GM12878 (cell line): ENCODE results near the gene DAZAP1. TPM values are rescaled to one million over a fixed set of nuclear protein-coding genes. Genes with fewer than 3 reads are reported as not detected.

Experiments
- ATAC-seq: fragments of 200-7000 bp; cut with Tn5 transposase; 3 replicates; pipeline ENCODE4 v1.9.1; 2020; ENCODE audit warnings: mild to moderate bottlenecking, moderate library complexity
- BruUV-seq: library from RNA; stranded (reverse); fragments of 400-500 nt; replicated peaks from 2 replicates; lab custom pipeline; 2021; lab: Mats Ljungman, UMichigan
- CTCF ChIA-PET: fragments of 300-600 bp; sonication (Branson Sonifier 250); formaldehyde crosslinking; extraction: SDS; loops from one replicate; lab custom pipeline; 2021; ENCODE audit warnings: inconsistent platforms; lab: Yijun Ruan, JAX
- POLR2A ChIA-PET: fragments of 350-600 bp; formaldehyde crosslinking; extraction: SDS; loops from one replicate; lab custom pipeline; 2021; ENCODE audit warnings: inconsistent platforms; lab: Charles Lee
- RAD21 ChIA-PET: fragments of 300-600 bp; sonication (Branson Sonifier 250); formaldehyde crosslinking; loops from one replicate; lab custom pipeline; 2023; ENCODE audit warnings: antibody characterized with exemption; ENCODE audit not compliant: unreplicated experiment; lab: Charles Lee
- SMC1A ChIA-PET: fragments of 300-600 bp; sonication (Branson Sonifier 250); formaldehyde crosslinking; loops from one replicate; lab custom pipeline; 2023; ENCODE audit not compliant: unreplicated experiment, uncharacterized antibody; lab: Charles Lee
- DNase-seq: peaks from one replicate; pipeline ENCODE4 v3.0.0-alpha.2; 2011; ENCODE audit warnings: low read depth, low spot score
- FAIRE-seq: peaks from 3 replicates; lab custom pipeline; 2011; peaks lifted over from hg19 to GRCh38; lab: Jason Lieb, UNC
- H2AFZ ChIP-seq: 2 replicates; pipeline ENCODE4 v1.6.0; 2011; ENCODE audit warnings: low read depth, low read length, control low read depth; ENCODE audit not compliant: control insufficient read depth
- H3K27ac ChIP-seq: 2 replicates; pipeline ENCODE4 v1.5.1; 2011; ENCODE audit warnings: control low read depth; ENCODE audit not compliant: control insufficient read depth, insufficient read depth
- H3K27me3 ChIP-seq, 2 experiments: replicated peaks in 1 of 2; 2 replicates each; pipeline versions ENCODE4 v1.6.0 to v1.6.1; 2011; ENCODE audit warnings: low read length in 1 of 2; ENCODE audit not compliant: control insufficient read depth in 2 of 2, insufficient read depth in 2 of 2
- H3K36me3 ChIP-seq, 2 experiments: 2 replicates each; pipeline ENCODE4 v1.5.1; 2011; ENCODE audit warnings: low read length in 1 of 2; ENCODE audit not compliant: control insufficient read depth in 2 of 2, insufficient read depth in 2 of 2
- H3K4me1 ChIP-seq: 2 replicates; pipeline ENCODE4 v1.6.1; 2011; ENCODE audit warnings: mild to moderate bottlenecking, low read length, moderate library complexity, mixed read lengths; ENCODE audit not compliant: control insufficient read depth, insufficient read depth
- H3K4me2 ChIP-seq: 2 replicates; pipeline ENCODE4 v1.6.0; 2011; ENCODE audit warnings: control low read depth; ENCODE audit not compliant: control insufficient read depth, insufficient read depth
- H3K4me3 ChIP-seq: fragments of 200-600 bp; sonication (generic); 2 replicates; pipeline ENCODE4 v1.5.1; 2016
- H3K79me2 ChIP-seq: 2 replicates; pipeline ENCODE4 v1.6.0; 2011; ENCODE audit warnings: low read length; ENCODE audit not compliant: control insufficient read depth, insufficient read depth
- H3K9ac ChIP-seq: 2 replicates; pipeline ENCODE4 v1.8.0; 2011; ENCODE audit warnings: low read length, control low read depth, mixed read lengths; ENCODE audit not compliant: control insufficient read depth, insufficient read depth
- H3K9me3 ChIP-seq: replicated peaks from 3 replicates; pipeline ENCODE4 v1.5.1; 2011; ENCODE audit warnings: mild to moderate bottlenecking, low read length; ENCODE audit not compliant: control insufficient read depth, insufficient read depth
- H4K20me1 ChIP-seq: 2 replicates; pipeline ENCODE4 v1.6.0; 2011; ENCODE audit not compliant: control insufficient read depth, insufficient read depth
- IKZF1 ChIP-seq: fragments of 450-650 bp; conservative IDR thresholded peaks from 2 replicates; pipeline ENCODE4 v1.6.1; 2017; ENCODE audit warnings: antibody characterized with exemption, mild to moderate bottlenecking
- PAX8 ChIP-seq: fragments of 450-650 bp; IDR thresholded peaks from 2 replicates; pipeline ENCODE4 v1.6.1; 2017; ENCODE audit warnings: mild to moderate bottlenecking, moderate library complexity
- POLR2A ChIP-seq: IDR thresholded peaks from 2 replicates; pipeline ENCODE4 v1.6.1; 2011; ENCODE audit warnings: low read depth, mild to moderate bottlenecking, low read length
- TCF7 ChIP-seq: IDR thresholded peaks from 2 replicates; pipeline ENCODE4 v1.6.1; 2014; ENCODE audit warnings: antibody characterized with exemption, borderline replicate concordance
- WGBS: methylation state at CpG from one replicate; pipeline ENCODE4 v1.1.6; 2016; ENCODE audit warnings: low lambda C conversion rate; ENCODE audit not compliant: insufficient replicate concordance, insufficient coverage; ENCODE audit errors: missing lambda C conversion rate; 5-methylcytosine and 5-hydroxymethylcytosine counted together
- in situ Hi-C: fragments of 300-500 bp; cut with MboI; formaldehyde crosslinking; loops from 9 replicates; pipeline ENCODE4 v1.14.3; 2018; ENCODE audit warnings: mixed read lengths
- intact Hi-C: fragments of 100-400 bp; cut with micrococcal nuclease; formaldehyde crosslinking; loops from one replicate; pipeline ENCODE4 v1.14.2; 2022; ENCODE audit not compliant: unreplicated experiment
- polyA plus RNA-seq, 11 experiments: library from polyadenylated mRNA; depleted of rRNA in 4 of 11; unstranded in 6 of 11; stranded (reverse) in 5 of 11; fragments of >200 nt; fragmentation: Nextera tagmentation in 4 of 11; fragmentation: Illumina TruSeq in 1 of 11; extraction: Ambion mirVana in 4 of 11; extraction: Trizol in 1 of 11; gene quantifications; 1 replicate in 1 of 11; 2 replicates in 10 of 11; pipeline versions ENCODE4 v1.2.1 to v1.2.3, GENCODE V29; 2011 to 2016; ENCODE audit warnings: inconsistent platforms in 2 of 11, missing spikeins in 2 of 11, low read depth in 1 of 11
- total RNA-seq, 4 experiments: library from RNA; depleted of rRNA in 3 of 4; stranded (reverse); fragments of >200 nt in 3 of 4; fragmentation: Illumina TruSeq in 1 of 4; extraction: Trizol in 1 of 4; gene quantifications; 2 replicates each; pipeline versions ENCODE4 v1.2.1 to v1.2.3, GENCODE V29; 2013 to 2021
- TF ChIP-seq, protein P1 (sequence below): IDR thresholded peaks from 2 replicates; pipeline ENCODE4 v1.6.1; 2012; ENCODE audit warnings: low read depth, low read length, improper control_type of control experiment

Gene DAZAP1
- total and polyA plus RNA-seq, 10 of the 15 experiments (the other 5 are each of a cell fraction or from before 2014, with no cell fraction given), result 9.9 to 240 (median 92.3) TPM

DNA sequence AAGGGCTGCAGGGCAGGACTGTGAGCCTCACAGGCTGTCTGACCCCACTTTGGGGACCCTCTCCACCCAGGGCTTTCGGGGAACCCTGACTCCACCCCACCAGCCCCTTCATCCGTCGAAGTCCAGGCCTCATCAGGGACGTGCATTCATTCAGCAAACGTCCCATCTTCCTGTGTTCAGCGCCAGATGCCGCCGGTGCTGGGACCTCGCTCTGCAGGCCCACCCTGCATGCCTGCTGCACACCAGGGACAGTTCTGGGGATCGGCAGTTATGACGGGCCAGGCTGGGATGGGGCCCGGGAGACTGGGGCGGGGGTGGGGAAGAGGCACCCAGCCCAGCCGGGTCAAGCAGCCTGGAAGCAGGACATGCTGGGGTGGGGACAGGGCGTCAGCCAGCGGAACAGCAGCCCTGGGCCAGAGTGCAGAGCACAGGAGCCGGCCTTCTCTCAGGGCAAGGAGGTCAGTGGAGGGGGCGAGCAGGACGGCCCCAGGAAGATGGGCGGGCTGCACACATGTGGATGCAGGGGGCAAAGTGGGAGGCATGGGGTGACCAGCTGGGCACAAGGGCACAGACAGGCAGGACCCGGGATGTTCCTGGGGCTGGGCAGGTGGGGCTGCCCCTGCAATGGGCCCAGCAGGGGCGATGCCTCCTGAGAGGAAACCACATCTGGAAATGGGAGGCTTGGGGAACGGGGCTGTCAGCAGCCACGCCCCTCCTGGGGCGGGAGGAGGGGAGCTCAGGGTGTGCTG is 11.2 kb upstream of the DAZAP1 start:
- Histone ChIP-seq H3K4me3 (no peak overlapping the region), H3K4me2 (no peak overlapping the region), H3K27ac (no peak overlapping the region), H3K36me3 (peaks cover 0 to 1% of the 10 kb centered on the region in 2 experiments), H4K20me1 (no peaks in the 10 kb centered on the region), H3K9ac (no peak overlapping the region), H3K79me2 (no peaks in the 10 kb centered on the region; the same call in 1 of the 2 replicates), H3K9me3 (no peaks in the 10 kb centered on the region), H3K27me3 (no peaks in the 10 kb centered on the region), H2AFZ (no peak overlapping the region), H3K4me1 (peaks cover 4% of the 10 kb centered on the region)
- in situ Hi-C loops, result no loop called here
- no peak for ATAC-seq
- no peak for DNase-seq
- BruUV-seq, result no TSS peak
- no peak for FAIRE-seq
- WGBS, result 70% methylated on average over 25 of the region's 25 CpGs
- ChIA-PET SMC1A (no interaction called here), RAD21 (interaction anchor here (1.1 kb wide), 1 partner anchor 117 kb away, joined by 3 read pairs; no protein-coding TSS in a partner anchor), CTCF (no interaction called here), POLR2A (no interaction called here)
- intact Hi-C loops, result no loop called here
- no peak for TF ChIP-seq IKZF1
- TF ChIP-seq POLR2A, result peak; percentile 44
- no peak for TF ChIP-seq TCF7
- no peak for TF ChIP-seq PAX8
- TF ChIP-seq, protein P1, sequence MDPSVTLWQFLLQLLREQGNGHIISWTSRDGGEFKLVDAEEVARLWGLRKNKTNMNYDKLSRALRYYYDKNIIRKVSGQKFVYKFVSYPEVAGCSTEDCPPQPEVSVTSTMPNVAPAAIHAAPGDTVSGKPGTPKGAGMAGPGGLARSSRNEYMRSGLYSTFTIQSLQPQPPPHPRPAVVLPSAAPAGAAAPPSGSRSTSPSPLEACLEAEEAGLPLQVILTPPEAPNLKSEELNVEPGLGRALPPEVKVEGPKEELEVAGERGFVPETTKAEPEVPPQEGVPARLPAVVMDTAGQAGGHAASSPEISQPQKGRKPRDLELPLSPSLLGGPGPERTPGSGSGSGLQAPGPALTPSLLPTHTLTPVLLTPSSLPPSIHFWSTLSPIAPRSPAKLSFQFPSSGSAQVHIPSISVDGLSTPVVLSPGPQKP, result no peak
